SK-N-SH (cell line): Measurements from ENCODE around the gene DENND5B.

Experiments
- CTCF ChIP-seq: fragments of 200-600 bp; sonication (generic); IDR thresholded peaks from 2 replicates; pipeline ENCODE4 v1.6.1; 2017; ENCODE audit warnings: antibody characterized with exemption, mild to moderate bottlenecking, moderate library complexity
- GATA2 ChIP-seq: sonication (generic); formaldehyde crosslinking; IDR thresholded peaks from 2 replicates; pipeline ENCODE4 v1.5.0; 2020; ENCODE audit warnings: mild to moderate bottlenecking, missing genetic modification reagents
- SMC3 ChIP-seq: IDR thresholded peaks from 2 replicates; pipeline ENCODE4 v1.6.1; 2012; ENCODE audit warnings: low read depth, low read length, improper control_type of control experiment

- TF ChIP-seq CTCF = no peak
- TF ChIP-seq GATA2 (CRISPR knock-in tag) = no peak
- TF ChIP-seq SMC3 = no peak
These were observed 221.0 kb downstream of the DENND5B start for GRCh38 chr12:31369712-31370521.
